SK-N-SH (cell line): ENCODE measurements around the gene EVA1A. TPM values are rescaled to one million over a fixed set of nuclear protein-coding genes. Genes with fewer than 3 reads are reported as not detected.

Source experiments
- CTCF ChIA-PET: fragments of 300-600, 350-600 bp; formaldehyde crosslinking; extraction: SDS; loops from one replicate; lab custom pipeline; 2021; lab: Yijun Ruan, JAX
- POLR2A ChIA-PET: fragments of 350-600 bp; sonication (Branson Sonifier 250); formaldehyde crosslinking; extraction: SDS; loops from one replicate; lab custom pipeline; 2020; ENCODE audit warnings: antibody characterized with exemption, inconsistent platforms; lab: Yijun Ruan, JAX
- DNase-seq: peaks from one replicate; pipeline ENCODE4 v3.0.0; 2012
- H2AFZ ChIP-seq: fragments of 200-600 bp; sonication (generic); 2 replicates; pipeline ENCODE4 v1.8.1; 2016; ENCODE audit warnings: antibody characterized with exemption, mild to moderate bottlenecking, low read depth
- H3F3A ChIP-seq: fragments of 200-600 bp; sonication (generic); replicated peaks from 2 replicates; pipeline ENCODE3; 2016; ENCODE audit warnings: antibody characterized with exemption, mild to moderate bottlenecking; ENCODE audit not compliant: insufficient read depth
- H3K27ac ChIP-seq, 2 experiments: fragments of 200-500 bp in 1 of 2; fragments of 200-600 bp in 1 of 2; sonication (Bioruptor generic) in 1 of 2; sonication (generic), shearing (Covaris generic) in 1 of 2; 2 replicates each; pipeline versions ENCODE4 v1.5.1 to v1.6.1; 2014 to 2016; ENCODE audit warnings: low read depth in 2 of 2, inconsistent platforms in 1 of 2, low read length in 1 of 2, mild to moderate bottlenecking in 1 of 2, mixed read lengths in 1 of 2
- H3K27me3 ChIP-seq: fragments of 200-600 bp; sonication (generic), shearing (Covaris generic); 2 replicates; pipeline ENCODE4 v1.6.1; 2016; ENCODE audit warnings: mixed run types; ENCODE audit not compliant: insufficient read depth
- H3K36me3 ChIP-seq, 2 experiments: fragments of 200-500 bp in 1 of 2; fragments of 200-600 bp in 1 of 2; sonication (Bioruptor generic) in 1 of 2; sonication (generic) in 1 of 2; replicated peaks in 1 of 2; 2 replicates each; pipeline versions ENCODE3 to v1.5.1; 2014 to 2016; ENCODE audit warnings: low read length in 1 of 2, mild to moderate bottlenecking in 1 of 2; ENCODE audit not compliant: insufficient read depth in 2 of 2, control insufficient read depth in 1 of 2
- H3K4me1 ChIP-seq, 2 experiments: fragments of 200-500 bp in 1 of 2; fragments of 200-600 bp in 1 of 2; sonication (Bioruptor generic) in 1 of 2; sonication (generic), shearing (Covaris generic) in 1 of 2; 2 replicates each; pipeline versions ENCODE4 v1.5.1 to v1.6.1; 2014 to 2016; ENCODE audit warnings: low read depth in 1 of 2, low read length in 1 of 2, mixed run types in 1 of 2; ENCODE audit not compliant: insufficient read depth in 2 of 2, control insufficient read depth in 1 of 2
- H3K4me2 ChIP-seq: fragments of 200-600 bp; sonication (generic), shearing (Covaris generic); 2 replicates; pipeline ENCODE4 v1.6.1; 2017; ENCODE audit warnings: mixed run types
- H3K4me3 ChIP-seq, 2 experiments: fragments of 200-500 bp in 1 of 2; fragments of 200-600 bp in 1 of 2; sonication (Bioruptor generic) in 1 of 2; sonication (generic), shearing (Covaris generic) in 1 of 2; 2 replicates each; pipeline versions ENCODE4 v1.5.1 to v1.8.1; 2014 to 2016; ENCODE audit warnings: low read depth in 2 of 2, inconsistent platforms in 1 of 2, low read length in 1 of 2, mild to moderate bottlenecking in 1 of 2, mixed read lengths in 1 of 2, moderate library complexity in 1 of 2
- H3K79me2 ChIP-seq: fragments of 200-600 bp; sonication (generic); 2 replicates; pipeline ENCODE4 v1.8.1; 2017; ENCODE audit warnings: mild to moderate bottlenecking; ENCODE audit not compliant: insufficient read depth
- H3K9ac ChIP-seq: fragments of 200-600 bp; sonication (generic); 2 replicates; pipeline ENCODE4 v1.6.1; 2017; ENCODE audit warnings: mixed run types
- H3K9me2 ChIP-seq: fragments of 200-600 bp; sonication (generic); 2 replicates; pipeline ENCODE4 v1.6.1; 2017; ENCODE audit warnings: mixed run types
- H3K9me3 ChIP-seq: fragments of 200-600 bp; sonication (generic); 2 replicates; pipeline ENCODE4 v1.6.1; 2017; ENCODE audit warnings: mixed run types, mild to moderate bottlenecking, moderate library complexity
- H4K20me1 ChIP-seq: fragments of 200-600 bp; sonication (generic); 2 replicates; pipeline ENCODE4 v1.6.1; 2017; ENCODE audit warnings: mild to moderate bottlenecking, mixed run types; ENCODE audit not compliant: insufficient read depth
- EP300 ChIP-seq, 2 experiments: IDR thresholded peaks; 2 replicates each; pipeline versions ENCODE4 v1.4.0 to v1.6.1; 2012; ENCODE audit warnings: borderline replicate concordance in 1 of 2, low read depth in 1 of 2, low read length in 1 of 2
- FOSL2 ChIP-seq: IDR thresholded peaks from 2 replicates; pipeline ENCODE4 v1.4.0; 2012; ENCODE audit warnings: low read depth, mild to moderate bottlenecking, moderate library complexity, borderline replicate concordance
- FOXJ3 ChIP-seq: sonication (generic); formaldehyde crosslinking; IDR thresholded peaks from 2 replicates; pipeline ENCODE4 v1.5.1; 2020; ENCODE audit warnings: mild to moderate bottlenecking, missing genetic modification reagents
- GABPA ChIP-seq: IDR thresholded peaks from 2 replicates; pipeline ENCODE4 v1.4.0; 2012; ENCODE audit warnings: low read depth, mild to moderate bottlenecking
- GATA2 ChIP-seq: sonication (generic); formaldehyde crosslinking; IDR thresholded peaks from 2 replicates; pipeline ENCODE4 v1.5.0; 2020; ENCODE audit warnings: mild to moderate bottlenecking, missing genetic modification reagents
- JUND ChIP-seq: IDR thresholded peaks from 2 replicates; pipeline ENCODE4 v1.4.0; 2012
- POLR2AphosphoS5 ChIP-seq: IDR thresholded peaks from 2 replicates; pipeline ENCODE4 v1.6.1; 2012; ENCODE audit warnings: low read depth, low read length
- RCOR1 ChIP-seq: fragments of 150-350 bp; IDR thresholded peaks from 2 replicates; pipeline ENCODE4 v1.6.1; 2017; ENCODE audit warnings: antibody characterized with exemption, low read length
- RFX5 ChIP-seq: IDR thresholded peaks from 2 replicates; pipeline ENCODE4 v1.6.1; 2012; ENCODE audit warnings: mild to moderate bottlenecking, improper control_type of control experiment, low read length
- SMC3 ChIP-seq: IDR thresholded peaks from 2 replicates; pipeline ENCODE4 v1.6.1; 2012; ENCODE audit warnings: low read depth, low read length, improper control_type of control experiment
- WGBS: methylation state at CpG from one replicate; pipeline ENCODE4 v1.1.6; 2017; ENCODE audit warnings: low lambda C conversion rate; 5-methylcytosine and 5-hydroxymethylcytosine counted together
- polyA plus RNA-seq, 3 experiments: library from polyadenylated mRNA; depleted of rRNA; stranded (reverse); fragments of >200 nt; gene quantifications; 2 replicates each; pipeline ENCODE4 v1.2.3, GENCODE V29; 2012
- TF ChIP-seq, protein P1 (sequence below): fragments of 150-350 bp; IDR thresholded peaks from 2 replicates; pipeline ENCODE4 v1.6.1; 2016; ENCODE audit warnings: mild to moderate bottlenecking, low read depth, low read length
- TF ChIP-seq, protein P2 (sequence below): IDR thresholded peaks from 2 replicates; pipeline ENCODE4 v1.4.0; 2012; ENCODE audit warnings: low read depth, borderline replicate concordance
- TF ChIP-seq, protein P3 (sequence below): IDR thresholded peaks from 2 replicates; pipeline ENCODE4; 2012

EVA1A gene
- polyA plus RNA-seq, 1 of the 3 experiments (the other 2 are of a cell fraction) = 93.0 TPM

DNA sequence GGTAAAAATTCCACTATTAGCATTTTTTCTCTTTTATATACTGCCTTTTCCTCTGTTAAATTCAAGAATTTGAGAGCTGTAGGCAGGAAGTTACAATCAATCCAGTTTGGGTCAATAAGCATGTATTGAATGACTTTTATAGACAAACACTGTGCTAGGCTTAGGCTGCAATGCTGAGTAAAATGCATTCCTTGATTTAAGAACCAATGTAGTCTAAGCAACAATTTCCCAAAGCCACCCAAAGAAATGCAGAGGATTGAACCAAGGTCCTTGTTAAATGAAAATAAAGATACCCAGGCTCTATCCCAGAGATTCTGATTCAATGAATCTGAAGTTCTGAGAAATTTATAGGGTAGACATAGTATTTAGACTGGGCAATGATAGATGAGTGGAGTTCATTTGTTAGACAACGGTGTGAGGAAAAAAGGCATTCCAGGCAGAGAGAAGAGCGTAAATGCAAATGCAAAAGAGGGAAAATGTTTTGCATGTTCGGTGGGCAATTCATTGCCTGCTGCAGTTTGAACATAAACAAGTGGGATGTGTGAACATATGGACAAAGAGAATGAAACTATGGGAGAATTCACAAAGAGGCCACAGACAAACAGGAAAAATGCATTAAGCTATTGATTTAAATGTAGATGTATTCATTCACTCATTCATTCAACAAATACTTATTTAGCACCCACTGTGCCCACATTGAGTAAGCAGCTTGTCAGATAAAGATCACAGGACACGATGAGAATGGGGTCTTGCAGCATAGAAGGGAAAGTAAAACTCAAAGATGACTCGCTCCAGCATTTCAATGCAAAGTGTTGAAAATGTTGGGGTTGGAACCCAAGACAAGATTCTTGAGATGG is 107.1 kb downstream of the EVA1A start:
- Histone ChIP-seq H3K4me3 (no peak overlapping the region), H3K4me2 (no peak overlapping the region), H3K9me3 (peaks cover 8% of the 10 kb centered on the region; the same call in 1 of the 2 replicates), H3K27ac (no peak overlapping the region), H2AFZ (no peak overlapping the region), H3K4me1 (no peaks in the 10 kb centered on the region), H3K9me2 (no peaks in the 10 kb centered on the region), H4K20me1 (no peaks in the 10 kb centered on the region), H3F3A (no peaks in the 10 kb centered on the region), H3K79me2 (no peaks in the 10 kb centered on the region), H3K27me3 (no peaks in the 10 kb centered on the region), H3K9ac (no peak overlapping the region), H3K36me3 (peaks cover 0 to 5% of the 10 kb centered on the region in 2 experiments)
- no peak for DNase-seq
- POLR2A ChIA-PET = no interaction called here
- CTCF ChIA-PET = interaction anchor here (1.1 to 5.2 kb wide), 3 partner anchors 10 to 155 kb away, joined by 3 to 26 read pairs (median 6); no protein-coding TSS in a partner anchor
- WGBS = 60% methylated on average over 5 of the region's 5 CpGs
- no peak for TF ChIP-seq JUND
- TF ChIP-seq RFX5 = no peak
- TF ChIP-seq SMC3 = no peak
- no peak for TF ChIP-seq GATA2
- no peak for TF ChIP-seq EP300 (IDR thresholded peaks at IDR 0.05; ENCODE audit: borderline replicate concordance in 1 of 2, low read depth in 1 of 2, low read length in 1 of 2)
- TF ChIP-seq POLR2AphosphoS5 = no peak
- TF ChIP-seq, protein P1, sequence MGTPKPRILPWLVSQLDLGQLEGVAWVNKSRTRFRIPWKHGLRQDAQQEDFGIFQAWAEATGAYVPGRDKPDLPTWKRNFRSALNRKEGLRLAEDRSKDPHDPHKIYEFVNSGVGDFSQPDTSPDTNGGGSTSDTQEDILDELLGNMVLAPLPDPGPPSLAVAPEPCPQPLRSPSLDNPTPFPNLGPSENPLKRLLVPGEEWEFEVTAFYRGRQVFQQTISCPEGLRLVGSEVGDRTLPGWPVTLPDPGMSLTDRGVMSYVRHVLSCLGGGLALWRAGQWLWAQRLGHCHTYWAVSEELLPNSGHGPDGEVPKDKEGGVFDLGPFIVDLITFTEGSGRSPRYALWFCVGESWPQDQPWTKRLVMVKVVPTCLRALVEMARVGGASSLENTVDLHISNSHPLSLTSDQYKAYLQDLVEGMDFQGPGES = no peak
- TF ChIP-seq, protein P2, sequence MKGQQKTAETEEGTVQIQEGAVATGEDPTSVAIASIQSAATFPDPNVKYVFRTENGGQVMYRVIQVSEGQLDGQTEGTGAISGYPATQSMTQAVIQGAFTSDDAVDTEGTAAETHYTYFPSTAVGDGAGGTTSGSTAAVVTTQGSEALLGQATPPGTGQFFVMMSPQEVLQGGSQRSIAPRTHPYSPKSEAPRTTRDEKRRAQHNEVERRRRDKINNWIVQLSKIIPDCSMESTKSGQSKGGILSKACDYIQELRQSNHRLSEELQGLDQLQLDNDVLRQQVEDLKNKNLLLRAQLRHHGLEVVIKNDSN = no peak
- no peak for TF ChIP-seq GABPA
- TF ChIP-seq, all 33 proteins: peak for 0

DNA sequence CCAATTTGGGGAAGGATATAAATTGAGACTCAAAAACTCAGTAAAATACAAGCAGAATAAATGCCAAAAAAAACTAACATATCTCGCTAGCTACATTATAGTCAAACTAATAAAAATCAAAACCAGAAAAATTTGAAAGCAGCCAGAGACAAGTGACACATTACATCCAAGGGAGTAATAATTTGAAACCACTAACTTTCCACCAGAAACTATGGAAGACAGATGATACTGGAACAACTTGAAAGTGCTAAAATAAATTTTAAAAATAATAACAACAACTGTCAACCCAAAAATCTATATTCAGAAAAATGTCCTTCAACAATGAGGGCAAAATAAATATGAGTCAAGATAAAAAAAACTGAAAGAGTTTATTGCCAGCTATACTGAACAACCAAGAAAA is 110.7 kb downstream of the EVA1A start:
- Histone ChIP-seq H3K9ac (no peak overlapping the region), H2AFZ (no peak overlapping the region), H3K4me3 (no peak overlapping the region), H3K4me1 (no peaks in the 10 kb centered on the region), H3K27ac (no peak overlapping the region), H4K20me1 (no peaks in the 10 kb centered on the region), H3F3A (no peaks in the 10 kb centered on the region), H3K9me2 (no peaks in the 10 kb centered on the region), H3K4me2 (no peak overlapping the region), H3K79me2 (no peaks in the 10 kb centered on the region), H3K27me3 (no peaks in the 10 kb centered on the region), H3K36me3 (peaks cover 0 to 5% of the 10 kb centered on the region in 2 experiments)
- 43% methylated on average over 1 of the region's 1 CpG for WGBS
- no peak for DNase-seq
- POLR2A ChIA-PET = no interaction called here
- TF ChIP-seq, protein P3, sequence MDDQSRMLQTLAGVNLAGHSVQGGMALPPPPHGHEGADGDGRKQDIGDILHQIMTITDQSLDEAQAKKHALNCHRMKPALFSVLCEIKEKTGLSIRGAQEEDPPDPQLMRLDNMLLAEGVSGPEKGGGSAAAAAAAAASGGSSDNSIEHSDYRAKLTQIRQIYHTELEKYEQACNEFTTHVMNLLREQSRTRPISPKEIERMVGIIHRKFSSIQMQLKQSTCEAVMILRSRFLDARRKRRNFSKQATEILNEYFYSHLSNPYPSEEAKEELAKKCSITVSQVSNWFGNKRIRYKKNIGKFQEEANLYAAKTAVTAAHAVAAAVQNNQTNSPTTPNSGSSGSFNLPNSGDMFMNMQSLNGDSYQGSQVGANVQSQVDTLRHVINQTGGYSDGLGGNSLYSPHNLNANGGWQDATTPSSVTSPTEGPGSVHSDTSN = no peak
- TF ChIP-seq RCOR1 = no peak
- no peak for TF ChIP-seq FOSL2
- TF ChIP-seq FOXJ3 = no peak
- TF ChIP-seq, all 33 proteins: peak for 0
- CTCF ChIA-PET = interaction anchor here (0.6 to 1.2 kb wide), 2 partner anchors 36 to 266 kb away, joined by 3 read pairs; no protein-coding TSS in a partner anchor
- H3K9me3 ChIP-seq = peaks cover 8% of the 10 kb centered on the region; the same call in 1 of the 2 replicates
